HepG2 (cell line): ENCODE data around the gene TAS2R60. TPM values are rescaled to one million over a fixed set of nuclear protein-coding genes. Genes with fewer than 3 reads are reported as not detected.
A peak's percentile ranks its signal among the peaks of the same experiment; 100 is the strongest.

ENCODE experiments used
- FOXJ3 ChIP-seq: sonication (generic); formaldehyde crosslinking; IDR thresholded peaks from 2 replicates; pipeline ENCODE4 v1.4.0; 2020; ENCODE audit warnings: missing genetic modification reagents, mild to moderate bottlenecking, borderline replicate concordance
- MAFK ChIP-seq, 2 experiments: IDR thresholded peaks in 1 of 2; conservative IDR thresholded peaks in 1 of 2; 2 replicates each; pipeline ENCODE4 v1.6.1; 2011; ENCODE audit warnings: improper control_type of control experiment in 2 of 2, low read length in 2 of 2
- MATR3 ChIP-seq: sonication (generic); formaldehyde crosslinking; IDR thresholded peaks from 2 replicates; pipeline ENCODE4 v1.4.0; 2020; ENCODE audit warnings: missing genetic modification reagents
- SMARCC2 ChIP-seq: fragments of 450-650 bp; IDR thresholded peaks from 2 replicates; pipeline ENCODE4 v1.6.1; 2017; ENCODE audit warnings: antibody characterized with exemption, mild to moderate bottlenecking
- ZFY ChIP-seq: sonication (generic); formaldehyde crosslinking; IDR thresholded peaks from 2 replicates; pipeline ENCODE4 v1.4.0; 2020; ENCODE audit warnings: missing genetic modification reagents
- ZNF777 ChIP-seq: sonication (generic); formaldehyde crosslinking; IDR thresholded peaks from 2 replicates; pipeline ENCODE4 v1.4.0; 2020; ENCODE audit warnings: missing genetic modification reagents
- ZSCAN20 ChIP-seq: sonication (generic); formaldehyde crosslinking; IDR thresholded peaks from 2 replicates; pipeline ENCODE4 v1.4.0; 2020; ENCODE audit warnings: missing genetic modification reagents, mild to moderate bottlenecking, borderline replicate concordance
- polyA plus RNA-seq, 8 experiments: library from polyadenylated mRNA; depleted of rRNA in 3 of 8; stranded (reverse) in 7 of 8; unstranded in 1 of 8; fragments of >200 nt; fragmentation: Illumina TruSeq in 4 of 8; extraction: Trizol in 4 of 8; gene quantifications; 2 replicates each; pipeline versions ENCODE4 v1.2.1 to v1.2.3, GENCODE V29; 2011 to 2016; ENCODE audit warnings: low read depth in 4 of 8, missing spikeins in 1 of 8, mixed read lengths in 1 of 8; ENCODE audit not compliant: insufficient read depth in 1 of 8
- total RNA-seq, 5 experiments: library from RNA; depleted of rRNA; stranded (reverse); fragments of >200 nt; fragmentation: Illumina TruSeq; extraction: Trizol; gene quantifications; 2 replicates each; pipeline ENCODE4 v1.2.3, GENCODE V29; 2016; ENCODE audit warnings: low read depth in 1 of 5
- TF ChIP-seq, protein P1 (sequence below): sonication (generic); formaldehyde crosslinking; IDR thresholded peaks from 2 replicates; pipeline ENCODE4; 2020; ENCODE audit warnings: missing genetic modification reagents, mild to moderate bottlenecking, borderline replicate concordance
- TF ChIP-seq, protein P2 (sequence below): sonication (generic); formaldehyde crosslinking; IDR thresholded peaks from 2 replicates; pipeline ENCODE4 v1.4.0; 2020; ENCODE audit warnings: low read depth, mild to moderate bottlenecking, missing genetic modification reagents
- TF ChIP-seq, protein P3 (sequence below): sonication (generic); formaldehyde crosslinking; IDR thresholded peaks from 2 replicates; pipeline ENCODE4 v1.8.1; 2022; ENCODE audit warnings: mild to moderate bottlenecking, missing genetic modification reagents
- TF ChIP-seq, protein P4 (sequence below): sonication (generic); formaldehyde crosslinking; IDR thresholded peaks from 2 replicates; pipeline ENCODE4 v1.4.0; 2020; ENCODE audit warnings: mild to moderate bottlenecking, missing genetic modification reagents, borderline replicate concordance
- TF ChIP-seq, protein P5 (sequence below): sonication (generic); formaldehyde crosslinking; IDR thresholded peaks from 2 replicates; pipeline ENCODE4 v1.9.0; 2021; ENCODE audit warnings: missing genetic modification reagents, borderline replicate concordance

The TAS2R60 gene
- total and polyA plus RNA-seq, 2 of the 13 experiments (the other 11 are each of a cell fraction or from before 2014, with no cell fraction given), result not detected

DNA sequence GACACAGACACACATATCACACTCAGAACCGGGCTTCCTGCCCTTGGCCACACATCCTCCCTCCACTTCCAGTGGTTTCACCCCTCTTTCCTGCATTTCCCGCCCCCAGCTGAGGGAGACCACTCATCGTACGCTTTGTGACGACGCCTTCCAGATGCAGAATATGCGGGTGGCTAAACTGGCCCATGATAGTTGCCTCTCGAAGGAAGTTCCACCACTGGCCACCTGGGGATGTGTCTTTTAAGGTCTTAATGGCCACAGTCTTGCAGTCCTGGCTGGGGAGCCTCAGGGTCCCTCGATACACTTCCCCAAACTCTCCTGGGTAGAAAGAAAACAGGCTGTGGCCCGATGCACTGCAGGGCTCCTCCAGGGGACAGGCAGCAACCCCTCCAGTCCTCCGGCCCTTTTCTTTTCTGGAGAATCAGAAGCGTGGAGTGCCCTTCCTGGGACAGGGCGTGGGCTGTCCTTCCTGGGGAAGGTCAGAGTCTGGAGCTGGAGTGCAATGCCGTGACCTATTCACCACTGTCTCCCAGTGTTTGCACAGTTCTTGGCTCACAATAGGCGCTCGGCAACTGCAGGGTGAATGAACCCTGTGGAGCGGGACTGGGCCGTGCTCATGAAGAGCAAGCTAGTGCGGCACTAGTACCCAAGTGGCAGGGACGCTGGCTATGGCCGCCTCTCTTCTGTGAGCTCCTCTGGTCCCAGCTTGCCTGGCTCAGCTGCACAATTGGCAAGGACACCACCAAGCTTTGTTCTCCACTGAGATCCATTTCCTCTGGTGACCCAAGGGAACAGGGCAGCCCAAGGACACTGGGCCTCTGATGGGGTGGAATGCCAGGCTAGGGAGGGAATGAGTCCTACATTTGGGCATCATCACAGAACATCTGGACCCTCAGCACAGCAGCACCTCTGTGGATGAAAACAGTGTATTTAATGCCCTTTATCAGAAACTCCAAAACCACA is 47.8 kb upstream of the TAS2R60 start (continued):
- TF ChIP-seq, protein P1, sequence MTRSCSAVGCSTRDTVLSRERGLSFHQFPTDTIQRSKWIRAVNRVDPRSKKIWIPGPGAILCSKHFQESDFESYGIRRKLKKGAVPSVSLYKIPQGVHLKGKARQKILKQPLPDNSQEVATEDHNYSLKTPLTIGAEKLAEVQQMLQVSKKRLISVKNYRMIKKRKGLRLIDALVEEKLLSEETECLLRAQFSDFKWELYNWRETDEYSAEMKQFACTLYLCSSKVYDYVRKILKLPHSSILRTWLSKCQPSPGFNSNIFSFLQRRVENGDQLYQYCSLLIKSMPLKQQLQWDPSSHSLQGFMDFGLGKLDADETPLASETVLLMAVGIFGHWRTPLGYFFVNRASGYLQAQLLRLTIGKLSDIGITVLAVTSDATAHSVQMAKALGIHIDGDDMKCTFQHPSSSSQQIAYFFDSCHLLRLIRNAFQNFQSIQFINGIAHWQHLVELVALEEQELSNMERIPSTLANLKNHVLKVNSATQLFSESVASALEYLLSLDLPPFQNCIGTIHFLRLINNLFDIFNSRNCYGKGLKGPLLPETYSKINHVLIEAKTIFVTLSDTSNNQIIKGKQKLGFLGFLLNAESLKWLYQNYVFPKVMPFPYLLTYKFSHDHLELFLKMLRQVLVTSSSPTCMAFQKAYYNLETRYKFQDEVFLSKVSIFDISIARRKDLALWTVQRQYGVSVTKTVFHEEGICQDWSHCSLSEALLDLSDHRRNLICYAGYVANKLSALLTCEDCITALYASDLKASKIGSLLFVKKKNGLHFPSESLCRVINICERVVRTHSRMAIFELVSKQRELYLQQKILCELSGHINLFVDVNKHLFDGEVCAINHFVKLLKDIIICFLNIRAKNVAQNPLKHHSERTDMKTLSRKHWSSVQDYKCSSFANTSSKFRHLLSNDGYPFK (CRISPR knock-in tag), result no peak
- TF ChIP-seq, protein P2, sequence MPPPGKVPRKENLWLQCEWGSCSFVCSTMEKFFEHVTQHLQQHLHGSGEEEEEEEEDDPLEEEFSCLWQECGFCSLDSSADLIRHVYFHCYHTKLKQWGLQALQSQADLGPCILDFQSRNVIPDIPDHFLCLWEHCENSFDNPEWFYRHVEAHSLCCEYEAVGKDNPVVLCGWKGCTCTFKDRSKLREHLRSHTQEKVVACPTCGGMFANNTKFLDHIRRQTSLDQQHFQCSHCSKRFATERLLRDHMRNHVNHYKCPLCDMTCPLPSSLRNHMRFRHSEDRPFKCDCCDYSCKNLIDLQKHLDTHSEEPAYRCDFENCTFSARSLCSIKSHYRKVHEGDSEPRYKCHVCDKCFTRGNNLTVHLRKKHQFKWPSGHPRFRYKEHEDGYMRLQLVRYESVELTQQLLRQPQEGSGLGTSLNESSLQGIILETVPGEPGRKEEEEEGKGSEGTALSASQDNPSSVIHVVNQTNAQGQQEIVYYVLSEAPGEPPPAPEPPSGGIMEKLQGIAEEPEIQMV (CRISPR knock-in tag), result peak; percentile 69; the same call in 1 of the 2 replicates
- TF ChIP-seq, protein P3, sequence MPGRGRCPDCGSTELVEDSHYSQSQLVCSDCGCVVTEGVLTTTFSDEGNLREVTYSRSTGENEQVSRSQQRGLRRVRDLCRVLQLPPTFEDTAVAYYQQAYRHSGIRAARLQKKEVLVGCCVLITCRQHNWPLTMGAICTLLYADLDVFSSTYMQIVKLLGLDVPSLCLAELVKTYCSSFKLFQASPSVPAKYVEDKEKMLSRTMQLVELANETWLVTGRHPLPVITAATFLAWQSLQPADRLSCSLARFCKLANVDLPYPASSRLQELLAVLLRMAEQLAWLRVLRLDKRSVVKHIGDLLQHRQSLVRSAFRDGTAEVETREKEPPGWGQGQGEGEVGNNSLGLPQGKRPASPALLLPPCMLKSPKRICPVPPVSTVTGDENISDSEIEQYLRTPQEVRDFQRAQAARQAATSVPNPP (CRISPR knock-in tag), result no peak
- TF ChIP-seq MATR3, result no peak
- TF ChIP-seq, protein P4, sequence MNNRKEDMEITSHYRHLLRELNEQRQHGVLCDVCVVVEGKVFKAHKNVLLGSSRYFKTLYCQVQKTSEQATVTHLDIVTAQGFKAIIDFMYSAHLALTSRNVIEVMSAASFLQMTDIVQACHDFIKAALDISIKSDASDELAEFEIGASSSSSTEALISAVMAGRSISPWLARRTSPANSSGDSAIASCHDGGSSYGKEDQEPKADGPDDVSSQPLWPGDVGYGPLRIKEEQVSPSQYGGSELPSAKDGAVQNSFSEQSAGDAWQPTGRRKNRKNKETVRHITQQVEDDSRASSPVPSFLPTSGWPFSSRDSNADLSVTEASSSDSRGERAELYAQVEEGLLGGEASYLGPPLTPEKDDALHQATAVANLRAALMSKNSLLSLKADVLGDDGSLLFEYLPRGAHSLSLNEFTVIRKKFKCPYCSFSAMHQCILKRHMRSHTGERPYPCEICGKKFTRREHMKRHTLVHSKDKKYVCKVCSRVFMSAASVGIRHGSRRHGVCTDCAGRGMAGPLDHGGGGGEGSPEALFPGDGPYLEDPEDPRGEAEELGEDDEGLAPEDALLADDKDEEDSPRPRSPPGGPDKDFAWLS (CRISPR knock-in tag), result no peak
- TF ChIP-seq ZSCAN20, result no peak
- no peak; the same call in 1 of the 2 replicates for TF ChIP-seq FOXJ3 (CRISPR knock-in tag)
- peak; percentile 56; the same call in 1 of the 2 replicates for TF ChIP-seq ZFY
- TF ChIP-seq MAFK (conservative IDR thresholded peaks at IDR 0.05 in 1 of 2, IDR thresholded peaks at IDR 0.05 in 1 of 2; ENCODE audit: low read length in 2 of 2), result no peak
- no peak for TF ChIP-seq SMARCC2
- TF ChIP-seq, protein P5, sequence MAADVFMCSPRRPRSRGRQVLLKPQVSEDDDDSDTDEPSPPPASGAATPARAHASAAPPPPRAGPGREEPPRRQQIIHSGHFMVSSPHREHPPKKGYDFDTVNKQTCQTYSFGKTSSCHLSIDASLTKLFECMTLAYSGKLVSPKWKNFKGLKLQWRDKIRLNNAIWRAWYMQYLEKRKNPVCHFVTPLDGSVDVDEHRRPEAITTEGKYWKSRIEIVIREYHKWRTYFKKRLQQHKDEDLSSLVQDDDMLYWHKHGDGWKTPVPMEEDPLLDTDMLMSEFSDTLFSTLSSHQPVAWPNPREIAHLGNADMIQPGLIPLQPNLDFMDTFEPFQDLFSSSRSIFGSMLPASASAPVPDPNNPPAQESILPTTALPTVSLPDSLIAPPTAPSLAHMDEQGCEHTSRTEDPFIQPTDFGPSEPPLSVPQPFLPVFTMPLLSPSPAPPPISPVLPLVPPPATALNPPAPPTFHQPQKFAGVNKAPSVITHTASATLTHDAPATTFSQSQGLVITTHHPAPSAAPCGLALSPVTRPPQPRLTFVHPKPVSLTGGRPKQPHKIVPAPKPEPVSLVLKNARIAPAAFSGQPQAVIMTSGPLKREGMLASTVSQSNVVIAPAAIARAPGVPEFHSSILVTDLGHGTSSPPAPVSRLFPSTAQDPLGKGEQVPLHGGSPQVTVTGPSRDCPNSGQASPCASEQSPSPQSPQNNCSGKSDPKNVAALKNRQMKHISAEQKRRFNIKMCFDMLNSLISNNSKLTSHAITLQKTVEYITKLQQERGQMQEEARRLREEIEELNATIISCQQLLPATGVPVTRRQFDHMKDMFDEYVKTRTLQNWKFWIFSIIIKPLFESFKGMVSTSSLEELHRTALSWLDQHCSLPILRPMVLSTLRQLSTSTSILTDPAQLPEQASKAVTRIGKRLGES (CRISPR knock-in tag), result no peak
- TF ChIP-seq ZNF777 (CRISPR knock-in tag), result no peak
